ENCODE data around the gene FGF11. TPM values are rescaled to one million over a fixed set of nuclear protein-coding genes. Genes with fewer than 3 reads are reported as not detected.
"Not testable (repeated sequence)": the region's sequence is repeated elsewhere in the genome, so short reads cannot be mapped to it uniquely, and the experiment has no call there.

Gene FGF11
- total RNA-seq, 1 donor from 2014 or later, result 4.8 TPM

GRCh38 chr17:7474767-7475166, 35.5 kb downstream of the FGF11 start:
- peaks cover 37% of the 10 kb centered on the region for H3K4me1 Mint-ChIP-seq (ENCODE audit: low read depth)
- H3K4me3 Mint-ChIP-seq (ENCODE audit: low read depth); H3K27me3 Mint-ChIP-seq (ENCODE audit: low read depth); intact Hi-C loops (cut with micrococcal nuclease); DNase-seq (ENCODE audit: low spot score); H3K27ac Mint-ChIP-seq; H3K9me3 Mint-ChIP-seq; H3K36me3 Mint-ChIP-seq (ENCODE audit: low read depth): not testable (repeated sequence)

- DNase-seq (ENCODE audit: low spot score), result no peak
- H3K36me3 Mint-ChIP-seq (ENCODE audit: low read depth), result peaks cover 4% of the 10 kb centered on the region
- H3K4me1 Mint-ChIP-seq (ENCODE audit: low read depth), result peaks cover 43% of the 10 kb centered on the region
- H3K27me3 Mint-ChIP-seq (ENCODE audit: low read depth), result no peaks in the 10 kb centered on the region
- H3K4me3 Mint-ChIP-seq (ENCODE audit: low read depth), result no peak overlapping the region
- no peaks in the 10 kb centered on the region for H3K9me3 Mint-ChIP-seq
- intact Hi-C loops (cut with micrococcal nuclease), result no loop called here
- H3K27ac Mint-ChIP-seq, result no peak overlapping the region
Measured at GRCh38 chr17:7475764-7476422, 36.6 kb downstream of the FGF11 start.

- peaks cover 4% of the 10 kb centered on the region for H3K36me3 Mint-ChIP-seq (ENCODE audit: low read depth)
- H3K27ac Mint-ChIP-seq, result peak overlapping the region; percentile 54
- no peaks in the 10 kb centered on the region for H3K9me3 Mint-ChIP-seq
- DNase-seq (ENCODE audit: low spot score), result no peak
- no peaks in the 10 kb centered on the region for H3K27me3 Mint-ChIP-seq (ENCODE audit: low read depth)
- H3K4me1 Mint-ChIP-seq (ENCODE audit: low read depth), result peaks cover 42% of the 10 kb centered on the region
- no peak overlapping the region for H3K4me3 Mint-ChIP-seq (ENCODE audit: low read depth)
- intact Hi-C loops (cut with micrococcal nuclease), result no loop called here
Measured at GRCh38 chr17:7476494-7476893, 37.2 kb downstream of the FGF11 start.

- intact Hi-C loops (cut with micrococcal nuclease), result no loop called here
- H3K9me3 Mint-ChIP-seq, result no peaks in the 10 kb centered on the region
- no peak for DNase-seq (ENCODE audit: low spot score)
- no peak overlapping the region for H3K27ac Mint-ChIP-seq
- peaks cover 4% of the 10 kb centered on the region for H3K36me3 Mint-ChIP-seq (ENCODE audit: low read depth)
- peaks cover 37% of the 10 kb centered on the region for H3K4me1 Mint-ChIP-seq (ENCODE audit: low read depth)
- no peaks in the 10 kb centered on the region for H3K27me3 Mint-ChIP-seq (ENCODE audit: low read depth)
- H3K4me3 Mint-ChIP-seq (ENCODE audit: low read depth), result peak overlapping the region; percentile 6
Measured at GRCh38 chr17:7476951-7477350, 37.6 kb downstream of the FGF11 start.

- H3K4me3 Mint-ChIP-seq (ENCODE audit: low read depth), result peak overlapping the region; percentile 92
- peaks cover 41% of the 10 kb centered on the region for H3K4me1 Mint-ChIP-seq (ENCODE audit: low read depth)
- DNase-seq (ENCODE audit: low spot score), result no peak
- peaks cover 4% of the 10 kb centered on the region for H3K36me3 Mint-ChIP-seq (ENCODE audit: low read depth)
- no peaks in the 10 kb centered on the region for H3K9me3 Mint-ChIP-seq
- intact Hi-C loops (cut with micrococcal nuclease), result no loop called here
- peak overlapping the region; percentile 64 for H3K27ac Mint-ChIP-seq
- H3K27me3 Mint-ChIP-seq (ENCODE audit: low read depth), result no peaks in the 10 kb centered on the region
Measured at GRCh38 chr17:7477392-7478275, 38.3 kb downstream of the FGF11 start.

- intact Hi-C loops (cut with micrococcal nuclease), result no loop called here
- peaks cover 45% of the 10 kb centered on the region for H3K4me1 Mint-ChIP-seq (ENCODE audit: low read depth)
- peak; percentile 44 for DNase-seq (ENCODE audit: low spot score)
- no peaks in the 10 kb centered on the region for H3K9me3 Mint-ChIP-seq
- peak overlapping the region; percentile 92 for H3K4me3 Mint-ChIP-seq (ENCODE audit: low read depth)
- peak overlapping the region; percentile 56 for H3K27ac Mint-ChIP-seq
- H3K27me3 Mint-ChIP-seq (ENCODE audit: low read depth), result no peaks in the 10 kb centered on the region
- peaks cover 4% of the 10 kb centered on the region for H3K36me3 Mint-ChIP-seq (ENCODE audit: low read depth)
Measured at GRCh38 chr17:7478276-7479212, 39.2 kb downstream of the FGF11 start.

GRCh38 chr17:7479213-7480088, 40.1 kb downstream of the FGF11 start, which contains the start of gene ZBTB4:
TSS of gene ZBTB4 (minus strand) at chr17:7479631. CDS start at chr17:7466801, 12,830 bp downstream.
- no peaks in the 10 kb centered on the region for H3K27me3 Mint-ChIP-seq (ENCODE audit: low read depth)
- H3K4me1 Mint-ChIP-seq (ENCODE audit: low read depth), result peaks cover 47% of the 10 kb centered on the region
- H3K27ac Mint-ChIP-seq, result peak within 1 kb of the TSS; percentile 76
- intact Hi-C loops (cut with micrococcal nuclease), result loop anchor here (10.0 kb wide), 2 partner anchors 205 to 355 kb away; partner anchors contain the start of genes KDM6B, TP53 and WRAP53
- DNase-seq (ENCODE audit: low spot score), result peak; percentile 55
- H3K4me3 Mint-ChIP-seq (ENCODE audit: low read depth), result peak within 1 kb of the TSS; percentile 92
- H3K36me3 Mint-ChIP-seq (ENCODE audit: low read depth), result peaks cover 4% of the 10 kb centered on the region
- H3K9me3 Mint-ChIP-seq, result no peaks in the 10 kb centered on the region

- H3K36me3 Mint-ChIP-seq (ENCODE audit: low read depth), result peaks cover 9% of the 10 kb centered on the region
- H3K9me3 Mint-ChIP-seq, result no peaks in the 10 kb centered on the region
- no peak for DNase-seq (ENCODE audit: low spot score)
- intact Hi-C loops (cut with micrococcal nuclease), result loop anchor here (10.0 kb wide), 2 partner anchors 205 to 355 kb away; partner anchors contain the start of genes KDM6B, TP53 and WRAP53
- no peaks in the 10 kb centered on the region for H3K27me3 Mint-ChIP-seq (ENCODE audit: low read depth)
- peak overlapping the region; percentile 85 for H3K4me3 Mint-ChIP-seq (ENCODE audit: low read depth)
- H3K27ac Mint-ChIP-seq, result peak overlapping the region; percentile 76
- H3K4me1 Mint-ChIP-seq (ENCODE audit: low read depth), result peaks cover 49% of the 10 kb centered on the region
Measured at GRCh38 chr17:7480089-7480384, 40.7 kb downstream of the FGF11 start.

GRCh38 chr17:7481275-7481674, 42.0 kb downstream of the FGF11 start, which contains the start of gene SLC35G6:
TSS of gene SLC35G6 (plus strand) at chr17:7481446. CDS start at chr17:7481517, 71 bp downstream.
- H3K27ac Mint-ChIP-seq, result peak within 1 kb of the TSS; percentile 48
- intact Hi-C loops (cut with micrococcal nuclease), result loop anchor here (10.0 kb wide), 2 partner anchors 204 to 354 kb away; partner anchors contain the start of genes KDM6B, TP53 and WRAP53
- peak within 1 kb of the TSS; percentile 85 for H3K4me3 Mint-ChIP-seq (ENCODE audit: low read depth)
- not testable (repeated sequence) for H3K9me3 Mint-ChIP-seq; DNase-seq (ENCODE audit: low spot score); H3K27me3 Mint-ChIP-seq (ENCODE audit: low read depth)
- peaks cover 53% of the 10 kb centered on the region for H3K4me1 Mint-ChIP-seq (ENCODE audit: low read depth)
- H3K36me3 Mint-ChIP-seq (ENCODE audit: low read depth), result peaks cover 18% of the 10 kb centered on the region

- peak overlapping the region; percentile 98 for H3K4me3 Mint-ChIP-seq (ENCODE audit: low read depth)
Measured at GRCh38 chr17:7481842-7482741, 42.8 kb downstream of the FGF11 start.

GRCh38 chr17:7482742-7483088, 43.4 kb downstream of the FGF11 start:
- Mint-ChIP-seq H3K4me1 (ENCODE audit: low read depth) (peaks cover 50% of the 10 kb centered on the region), H3K27ac (peak overlapping the region; percentile 99), H3K36me3 (ENCODE audit: low read depth) (peaks cover 29% of the 10 kb centered on the region), H3K4me3 (ENCODE audit: low read depth) (peak overlapping the region; percentile 98)
- DNase-seq (ENCODE audit: low spot score); H3K27me3 Mint-ChIP-seq (ENCODE audit: low read depth); H3K9me3 Mint-ChIP-seq: not testable (repeated sequence)
- intact Hi-C loops (cut with micrococcal nuclease), result loop anchor here (1.0 to 10.0 kb wide), 3 partner anchors 202 to 352 kb away; partner anchors contain the start of genes ELP5, KDM6B, TP53 and WRAP53

More at GRCh38 chr17:7481842-7482741, 42.8 kb downstream of the FGF11 start:
- peaks cover 23% of the 10 kb centered on the region for H3K36me3 Mint-ChIP-seq (ENCODE audit: low read depth)
- H3K27me3 Mint-ChIP-seq (ENCODE audit: low read depth); H3K9me3 Mint-ChIP-seq; DNase-seq (ENCODE audit: low spot score): not testable (repeated sequence)
- H3K4me1 Mint-ChIP-seq (ENCODE audit: low read depth), result peaks cover 48% of the 10 kb centered on the region
- peak overlapping the region; percentile 99 for H3K27ac Mint-ChIP-seq
- intact Hi-C loops (cut with micrococcal nuclease), result loop anchor here (10.0 kb wide), 2 partner anchors 203 to 353 kb away; partner anchors contain the start of genes KDM6B, TP53 and WRAP53

Measured in activated T-helper 2 cell treated with anti-CD3 and anti-CD28 coated beads, Interferon-gamma antibody, Interleukin-2, Interleukin-4, amounts not matched to agents 10 μg/mL and 5 μg/mL and 100 μg/mL, durations not matched to agents 14 hours and 24 hours and 36 hours (primary cell).